Stimulated activated CD8-positive, alpha-beta memory T cell treated with anti-CD3 and anti-CD28 coated beads, Interleukin-7, amount 100 ng/mL, for 4 hours (primary cell): ENCODE results near the gene SLC39A13.

ENCODE experiments used
- DNase-seq, 2 donors: peaks; one replicate each; pipeline ENCODE4 v3.0.0-alpha.2; 2020; ENCODE audit warnings: low read depth in 2 of 2

Gene SLC39A13

GRCh38 chr11:47403135-47403534, 5.3 kb upstream of the SLC39A13 start:
- no peak for DNase-seq

- no peak for DNase-seq
Measured at GRCh38 chr11:47403571-47403970, 4.8 kb upstream of the SLC39A13 start.

GRCh38 chr11:47406896-47407745, 1.3 kb upstream of the SLC39A13 start:
- DNase-seq = no peak

GRCh38 chr11:47408598-47409439, 429 bp downstream of the SLC39A13 start:
- no peak for DNase-seq

GRCh38 chr11:47409440-47410369, 1.3 kb downstream of the SLC39A13 start:
- no peak for DNase-seq

- DNase-seq = no peak
Measured at GRCh38 chr11:47410370-47411264, 2.2 kb downstream of the SLC39A13 start.

GRCh38 chr11:47411884-47412746, 3.7 kb downstream of the SLC39A13 start:
- DNase-seq = peak in 1 of 2 donors; percentile 35

- no peak for DNase-seq
Measured at GRCh38 chr11:47413351-47413750, 5.0 kb downstream of the SLC39A13 start.

- no peak for DNase-seq
Measured at GRCh38 chr11:47413908-47414684, 5.7 kb downstream of the SLC39A13 start.

GRCh38 chr11:47414685-47415070, 6.3 kb downstream of the SLC39A13 start:
- DNase-seq = no peak

- no peak for DNase-seq
Measured at GRCh38 chr11:47415091-47415854, 6.9 kb downstream of the SLC39A13 start.

GRCh38 chr11:47415949-47416472, 7.6 kb downstream of the SLC39A13 start:
- no peak for DNase-seq

GRCh38 chr11:47417712-47418111, 9.3 kb downstream of the SLC39A13 start:
- DNase-seq = no peak

GRCh38 chr11:47418454-47419259, 10.3 kb downstream of the SLC39A13 start:
- DNase-seq = no peak

GRCh38 chr11:47425611-47426010, 17.2 kb downstream of the SLC39A13 start:
- no peak for DNase-seq

GRCh38 chr11:47426062-47426956, 17.9 kb downstream of the SLC39A13 start, which contains the start of gene PSMC3:
Gene PSMC3, minus strand, starts transcription at chr11:47426439. Its CDS starts 160 bp downstream, at chr11:47426279.
- DNase-seq = peak; percentile 97
